B cell (primary cell): ENCODE data around the gene PTPN13. TPM values are rescaled to one million over a fixed set of nuclear protein-coding genes. Genes with fewer than 3 reads are reported as not detected.

Experiments used
- ATAC-seq: fragments of 200-7000 bp; cut with Tn5 transposase; one replicate; pipeline ENCODE4 v1.10.0; 2021; ENCODE audit warnings: low read depth, mild to moderate bottlenecking, moderate number of reproducible peaks, moderate library complexity
- CTCF ChIA-PET: fragments of 350-600 bp; sonication (Branson Sonifier 250); formaldehyde crosslinking; loops from one replicate; lab custom pipeline; 2021; ENCODE audit warnings: antibody characterized with exemption, inconsistent platforms; lab: Charles Lee
- POLR2A ChIA-PET: fragments of 350-600 bp; sonication (Branson Sonifier 250); formaldehyde crosslinking; loops from one replicate; lab custom pipeline; 2021; ENCODE audit warnings: antibody characterized with exemption; lab: Charles Lee
- DNase-seq: peaks from one replicate; pipeline ENCODE4 v3.0.0; 2013
- H2AFZ ChIP-seq: 2 replicates; pipeline ENCODE4 v1.6.1; 2012; ENCODE audit warnings: mild to moderate bottlenecking, low read depth, low read length; ENCODE audit not compliant: insufficient read depth, poor library complexity, severe bottlenecking
- H3K27ac ChIP-seq, 2 donors: 1 replicate in 1 of 2; 2 replicates in 1 of 2; pipeline ENCODE4 v1.5.1; 2012 to 2013; ENCODE audit warnings: low read length in 2 of 2, mild to moderate bottlenecking in 2 of 2, moderate library complexity in 1 of 2
- H3K27me3 ChIP-seq, 4 experiments: fragments of 200-600 bp in 1 of 4; sonication (generic) in 1 of 4; replicated peaks in 1 of 4; 1 replicate in 2 of 4; 2 replicates in 2 of 4; pipeline versions ENCODE4 v1.6.1 to v1.7.0; 2013 to 2016; ENCODE audit warnings: low read length in 3 of 4, mild to moderate bottlenecking in 2 of 4, mixed read lengths in 1 of 4, moderate library complexity in 1 of 4; ENCODE audit not compliant: insufficient read depth in 4 of 4, control insufficient read depth in 3 of 4; ENCODE audit errors: control extremely low read depth in 1 of 4
- H3K36me3 ChIP-seq, 2 experiments: replicated peaks in 1 of 2; 1 replicate in 1 of 2; 2 replicates in 1 of 2; pipeline versions ENCODE4 v1.6.1 to v1.7.1; 2013; ENCODE audit warnings: low read length in 1 of 2; ENCODE audit not compliant: insufficient read depth in 2 of 2, control insufficient read depth in 1 of 2; ENCODE audit errors: control extremely low read depth in 1 of 2, extremely low read depth in 1 of 2
- H3K4me1 ChIP-seq, 2 donors: fragments of 200-600 bp in 1 of 2; sonication (generic) in 1 of 2; 1 replicate in 1 of 2; 2 replicates in 1 of 2; pipeline versions ENCODE4 v1.5.1 to v1.6.1; 2013 to 2017; ENCODE audit warnings: low read length in 2 of 2; ENCODE audit not compliant: control insufficient read depth in 2 of 2, insufficient read depth in 2 of 2
- H3K4me2 ChIP-seq: replicated peaks from 2 replicates; pipeline ENCODE3; 2012; ENCODE audit warnings: mild to moderate bottlenecking, low read depth, low read length; ENCODE audit not compliant: poor library complexity, severe bottlenecking
- H3K4me3 ChIP-seq, 5 experiments: fragments of 200-600 bp in 1 of 5; sonication (generic) in 1 of 5; 1 replicate in 3 of 5; 2 replicates in 2 of 5; pipeline versions ENCODE4 v1.5.1 to v1.7.0; 2011 to 2016; ENCODE audit warnings: low read length in 4 of 5, mild to moderate bottlenecking in 4 of 5, low read depth in 2 of 5, control low read depth in 1 of 5, moderate library complexity in 1 of 5; ENCODE audit not compliant: insufficient read depth in 1 of 5; ENCODE audit errors: control extremely low read depth in 1 of 5, extremely low read depth in 1 of 5
- H3K79me2 ChIP-seq: fragments of 200-600 bp; sonication (generic); one replicate; pipeline ENCODE4 v1.6.0; 2016; ENCODE audit warnings: low read length; ENCODE audit not compliant: control insufficient read depth, insufficient read depth
- H3K9ac ChIP-seq: fragments of 200-600 bp; sonication (generic); 2 replicates; pipeline ENCODE4 v1.6.1; 2017; ENCODE audit warnings: mild to moderate bottlenecking, low read length, moderate library complexity
- H3K9me3 ChIP-seq, 3 donors: one replicate each; pipeline versions ENCODE4 v1.6.1 to v1.7.1; 2013; ENCODE audit warnings: low read length in 2 of 3; ENCODE audit not compliant: control insufficient read depth in 2 of 3, insufficient read depth in 1 of 3; ENCODE audit errors: control extremely low read depth in 1 of 3
- H4K20me1 ChIP-seq: 2 replicates; pipeline ENCODE4 v1.6.0; 2012; ENCODE audit warnings: mild to moderate bottlenecking, low read length; ENCODE audit not compliant: insufficient read depth, control insufficient read depth, poor library complexity, severe bottlenecking
- H3K27ac Mint-ChIP-seq: one replicate; pipeline ENCODE4 v1.8.0; 2021; ENCODE audit warnings: mixed read lengths
- H3K27me3 Mint-ChIP-seq: one replicate; pipeline ENCODE4 v1.8.0; 2021; ENCODE audit warnings: mixed read lengths
- H3K4me1 Mint-ChIP-seq: one replicate; pipeline ENCODE4 v1.8.0; 2021; ENCODE audit warnings: mixed read lengths
- H3K4me3 Mint-ChIP-seq: one replicate; pipeline ENCODE4 v1.8.0; 2021; ENCODE audit warnings: mixed read lengths
- H3K9me3 Mint-ChIP-seq: one replicate; pipeline ENCODE4 v1.8.0; 2022; ENCODE audit warnings: mixed read lengths; ENCODE audit not compliant: insufficient read depth
- EZH2 ChIP-seq: IDR thresholded peaks from 2 replicates; pipeline ENCODE4 v1.6.1; 2012; ENCODE audit warnings: borderline replicate concordance, low read depth, mild to moderate bottlenecking, moderate library complexity, low read length; ENCODE audit not compliant: insufficient read depth, poor library complexity, severe bottlenecking
- WGBS: methylation state at CpG from one replicate; pipeline ENCODE4 v1.1.5; 2013; ENCODE audit warnings: missing lambda C conversion rate; ENCODE audit not compliant: insufficient coverage; 5-methylcytosine and 5-hydroxymethylcytosine counted together
- intact Hi-C: fragments of 100-400 bp; cut with micrococcal nuclease; formaldehyde crosslinking; loops from one replicate; pipeline ENCODE4 v1.10.0; 2022
- polyA plus RNA-seq: library from polyadenylated mRNA; depleted of rRNA; stranded (reverse); fragments of >200 nt; gene quantifications from 2 replicates; pipeline ENCODE4 v1.2.3, GENCODE V29; 2012
- total RNA-seq, 2 donors: library from RNA; stranded (reverse); fragments of 120-200 nt in 1 of 2; gene quantifications; 1 replicate in 1 of 2; 2 replicates in 1 of 2; pipeline versions ENCODE4 v1.2.3 to v1.2.4, GENCODE V29; 2013 to 2022
- TF ChIP-seq, protein P1 (sequence below): fragments of 200-600 bp; IDR thresholded peaks from one replicate; pipeline ENCODE4 v1.8.0; 2022; ENCODE audit warnings: antibody characterized with exemption, mild to moderate bottlenecking

Gene PTPN13
- total and polyA plus RNA-seq, 2 donors (not counting 1 experiment from before 2014, with no cell fraction given) = 0.91 TPM; not detected in 1

DNA sequence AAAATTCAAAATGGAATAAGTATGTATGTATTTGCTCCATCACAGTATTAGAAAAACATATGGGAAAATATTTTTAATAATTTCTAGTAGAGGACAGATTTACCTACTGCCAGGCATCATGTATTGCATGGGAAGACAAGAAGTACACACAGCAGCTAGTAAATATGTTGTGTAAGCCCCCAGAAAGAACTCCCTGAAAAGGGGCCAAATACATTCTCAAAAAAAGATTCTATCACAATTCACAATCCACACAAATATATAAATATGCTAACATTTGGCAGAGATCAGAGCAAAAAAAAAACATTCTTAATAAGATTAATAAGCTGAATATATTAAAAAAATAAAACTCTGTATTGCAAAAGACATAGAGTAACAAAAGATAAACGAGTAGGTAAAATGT is 227.0 kb downstream of the PTPN13 start:
- no peak for DNase-seq
- TF ChIP-seq, protein P1, sequence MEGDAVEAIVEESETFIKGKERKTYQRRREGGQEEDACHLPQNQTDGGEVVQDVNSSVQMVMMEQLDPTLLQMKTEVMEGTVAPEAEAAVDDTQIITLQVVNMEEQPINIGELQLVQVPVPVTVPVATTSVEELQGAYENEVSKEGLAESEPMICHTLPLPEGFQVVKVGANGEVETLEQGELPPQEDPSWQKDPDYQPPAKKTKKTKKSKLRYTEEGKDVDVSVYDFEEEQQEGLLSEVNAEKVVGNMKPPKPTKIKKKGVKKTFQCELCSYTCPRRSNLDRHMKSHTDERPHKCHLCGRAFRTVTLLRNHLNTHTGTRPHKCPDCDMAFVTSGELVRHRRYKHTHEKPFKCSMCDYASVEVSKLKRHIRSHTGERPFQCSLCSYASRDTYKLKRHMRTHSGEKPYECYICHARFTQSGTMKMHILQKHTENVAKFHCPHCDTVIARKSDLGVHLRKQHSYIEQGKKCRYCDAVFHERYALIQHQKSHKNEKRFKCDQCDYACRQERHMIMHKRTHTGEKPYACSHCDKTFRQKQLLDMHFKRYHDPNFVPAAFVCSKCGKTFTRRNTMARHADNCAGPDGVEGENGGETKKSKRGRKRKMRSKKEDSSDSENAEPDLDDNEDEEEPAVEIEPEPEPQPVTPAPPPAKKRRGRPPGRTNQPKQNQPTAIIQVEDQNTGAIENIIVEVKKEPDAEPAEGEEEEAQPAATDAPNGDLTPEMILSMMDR = no peak
- no peak for TF ChIP-seq EZH2
- H3K27me3 Mint-ChIP-seq = no peaks in the 10 kb centered on the region
- Histone ChIP-seq H3K9me3 (peaks cover 0 to 5% (median 2%) of the 10 kb centered on the region in 3 donors), H3K9ac (no peak overlapping the region), H3K36me3 (no peaks in the 10 kb centered on the region), H3K27me3 (no peaks in the 10 kb centered on the region), H2AFZ (no peak overlapping the region), H3K4me3 (no peak overlapping the region), H3K4me2 (no peak overlapping the region), H3K79me2 (no peaks in the 10 kb centered on the region), H3K4me1 (no peaks in the 10 kb centered on the region), H4K20me1 (no peaks in the 10 kb centered on the region), H3K27ac (no peak overlapping the region)
- peaks cover 3% of the 10 kb centered on the region for H3K9me3 Mint-ChIP-seq
- no CpG with 5 or more reads among the region's 1 CpG for WGBS
- ATAC-seq = no peak
- ChIA-PET CTCF (no interaction called here), POLR2A (no interaction called here)
- no peak overlapping the region for H3K4me3 Mint-ChIP-seq
- no peaks in the 10 kb centered on the region for H3K4me1 Mint-ChIP-seq
- intact Hi-C loops = no loop called here
- no peak overlapping the region for H3K27ac Mint-ChIP-seq

DNA sequence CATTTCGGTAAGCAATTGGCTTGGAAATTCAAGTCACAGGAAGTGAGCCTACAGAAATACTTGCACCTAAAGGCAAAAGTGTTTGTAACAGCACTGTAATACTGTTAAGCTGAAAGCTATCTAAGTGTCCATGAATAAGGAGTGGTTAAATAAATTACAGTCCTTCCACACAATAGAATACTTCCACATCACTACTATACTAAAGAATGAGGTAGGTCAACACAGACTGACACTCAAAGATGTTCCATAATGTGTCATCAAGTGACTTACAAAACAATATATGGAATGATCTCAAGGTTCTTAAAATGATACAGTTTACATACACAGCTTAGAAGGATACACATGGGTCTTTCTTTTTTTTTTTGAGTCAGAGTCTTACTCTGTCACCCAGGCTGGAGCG is 228.0 kb downstream of the PTPN13 start:
- no peak overlapping the region for H3K4me2 ChIP-seq
- no peaks in the 10 kb centered on the region for H3K27me3 ChIP-seq
- TF ChIP-seq, protein P1 = no peak
- no peak for TF ChIP-seq EZH2
- H3K9ac ChIP-seq = no peak overlapping the region
- H3K27me3 Mint-ChIP-seq = peaks cover 2% of the 10 kb centered on the region
- H3K4me3 Mint-ChIP-seq = no peak overlapping the region
- CTCF ChIA-PET = no interaction called here
- H3K9me3 Mint-ChIP-seq = no peaks in the 10 kb centered on the region
- no peaks in the 10 kb centered on the region for H3K4me1 ChIP-seq
- intact Hi-C loops = no loop called here
- POLR2A ChIA-PET = no interaction called here
- no peaks in the 10 kb centered on the region for H3K36me3 ChIP-seq
- no peak overlapping the region for H2AFZ ChIP-seq
- no peak for DNase-seq
- H3K9me3 ChIP-seq = no peaks in the 10 kb centered on the region
- no peak for ATAC-seq
- H3K4me3 ChIP-seq = no peak overlapping the region
- H3K27ac ChIP-seq = no peak overlapping the region
- H3K4me1 Mint-ChIP-seq = no peaks in the 10 kb centered on the region
- 100% methylated on average over 2 of the region's 2 CpGs for WGBS
- no peaks in the 10 kb centered on the region for H4K20me1 ChIP-seq
- H3K27ac Mint-ChIP-seq = no peak overlapping the region
- no peaks in the 10 kb centered on the region for H3K79me2 ChIP-seq
